ENCODE measurements around the gene TJP1. TPM values are rescaled to one million over a fixed set of nuclear protein-coding genes. Genes with fewer than 3 reads are reported as not detected.
"Not testable (repeated sequence)": the region's sequence is repeated elsewhere in the genome, so short reads cannot be mapped to it uniquely, and the experiment has no call there.

Gene TJP1
- total RNA-seq, 2 donors from 2014 or later: 131 to 145 TPM

DNA sequence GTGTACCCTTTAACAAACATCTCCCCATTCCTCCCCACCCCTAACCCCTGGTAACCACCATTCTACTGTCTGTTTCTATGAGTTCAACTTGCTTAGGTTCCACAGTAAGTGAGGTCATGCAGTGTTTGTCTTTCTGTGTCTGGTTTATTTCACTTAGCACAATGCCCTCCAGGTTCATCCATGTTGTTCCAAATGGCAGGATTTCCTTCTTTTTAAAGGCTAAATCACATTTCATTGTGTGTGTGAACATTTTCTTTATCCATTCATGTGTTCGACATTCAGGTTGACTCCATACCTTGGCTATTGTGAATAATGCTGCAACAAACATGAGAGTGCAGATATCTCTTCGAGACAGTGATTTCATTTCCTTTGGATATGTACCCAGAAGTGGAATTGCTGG lies 62.7 kb downstream of the TJP1 start:
- no peak overlapping the region for H3K27ac Mint-ChIP-seq
- Histone ChIP-seq H3K36me3 (ENCODE audit: control insufficient read depth, insufficient read depth, low read length) (peaks cover 97% of the 10 kb centered on the region), H3K4me1 (ENCODE audit: control insufficient read depth, insufficient read depth, low read length) (no peaks in the 10 kb centered on the region), H3K9me3 (ENCODE audit: control insufficient read depth, low read length) (peaks cover 1% of the 10 kb centered on the region), H3K4me3 (ENCODE audit: low read length) (no peak overlapping the region), H3K9ac (ENCODE audit: extremely low read depth, low read length, poor library complexity, severe bottlenecking) (no peak overlapping the region), H3K27me3 (ENCODE audit: control insufficient read depth, insufficient read depth, low read length, poor library complexity, severe bottlenecking) (no peaks in the 10 kb centered on the region), H3K27ac (ENCODE audit: low read depth, low read length) (no peak overlapping the region)
- no peaks in the 10 kb centered on the region for H3K27me3 Mint-ChIP-seq (ENCODE audit: insufficient read depth)
- H3K36me3 Mint-ChIP-seq (ENCODE audit: low read depth): peaks cover 54% of the 10 kb centered on the region
- no peak overlapping the region for H3K4me3 Mint-ChIP-seq
- TF ChIP-seq, protein P1, sequence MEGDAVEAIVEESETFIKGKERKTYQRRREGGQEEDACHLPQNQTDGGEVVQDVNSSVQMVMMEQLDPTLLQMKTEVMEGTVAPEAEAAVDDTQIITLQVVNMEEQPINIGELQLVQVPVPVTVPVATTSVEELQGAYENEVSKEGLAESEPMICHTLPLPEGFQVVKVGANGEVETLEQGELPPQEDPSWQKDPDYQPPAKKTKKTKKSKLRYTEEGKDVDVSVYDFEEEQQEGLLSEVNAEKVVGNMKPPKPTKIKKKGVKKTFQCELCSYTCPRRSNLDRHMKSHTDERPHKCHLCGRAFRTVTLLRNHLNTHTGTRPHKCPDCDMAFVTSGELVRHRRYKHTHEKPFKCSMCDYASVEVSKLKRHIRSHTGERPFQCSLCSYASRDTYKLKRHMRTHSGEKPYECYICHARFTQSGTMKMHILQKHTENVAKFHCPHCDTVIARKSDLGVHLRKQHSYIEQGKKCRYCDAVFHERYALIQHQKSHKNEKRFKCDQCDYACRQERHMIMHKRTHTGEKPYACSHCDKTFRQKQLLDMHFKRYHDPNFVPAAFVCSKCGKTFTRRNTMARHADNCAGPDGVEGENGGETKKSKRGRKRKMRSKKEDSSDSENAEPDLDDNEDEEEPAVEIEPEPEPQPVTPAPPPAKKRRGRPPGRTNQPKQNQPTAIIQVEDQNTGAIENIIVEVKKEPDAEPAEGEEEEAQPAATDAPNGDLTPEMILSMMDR (conservative IDR thresholded peaks at IDR 0.05): no peak
- H3K9me3 Mint-ChIP-seq: no peaks in the 10 kb centered on the region
- peaks cover 22% of the 10 kb centered on the region for H3K4me1 Mint-ChIP-seq
- 95 to 97% methylated on average over 2 of the region's 2 CpGs for WGBS, 2 experiments (ENCODE audit: insufficient coverage in 1 of 2, insufficient read length in 1 of 2)
- DNase-seq: no peak

DNA sequence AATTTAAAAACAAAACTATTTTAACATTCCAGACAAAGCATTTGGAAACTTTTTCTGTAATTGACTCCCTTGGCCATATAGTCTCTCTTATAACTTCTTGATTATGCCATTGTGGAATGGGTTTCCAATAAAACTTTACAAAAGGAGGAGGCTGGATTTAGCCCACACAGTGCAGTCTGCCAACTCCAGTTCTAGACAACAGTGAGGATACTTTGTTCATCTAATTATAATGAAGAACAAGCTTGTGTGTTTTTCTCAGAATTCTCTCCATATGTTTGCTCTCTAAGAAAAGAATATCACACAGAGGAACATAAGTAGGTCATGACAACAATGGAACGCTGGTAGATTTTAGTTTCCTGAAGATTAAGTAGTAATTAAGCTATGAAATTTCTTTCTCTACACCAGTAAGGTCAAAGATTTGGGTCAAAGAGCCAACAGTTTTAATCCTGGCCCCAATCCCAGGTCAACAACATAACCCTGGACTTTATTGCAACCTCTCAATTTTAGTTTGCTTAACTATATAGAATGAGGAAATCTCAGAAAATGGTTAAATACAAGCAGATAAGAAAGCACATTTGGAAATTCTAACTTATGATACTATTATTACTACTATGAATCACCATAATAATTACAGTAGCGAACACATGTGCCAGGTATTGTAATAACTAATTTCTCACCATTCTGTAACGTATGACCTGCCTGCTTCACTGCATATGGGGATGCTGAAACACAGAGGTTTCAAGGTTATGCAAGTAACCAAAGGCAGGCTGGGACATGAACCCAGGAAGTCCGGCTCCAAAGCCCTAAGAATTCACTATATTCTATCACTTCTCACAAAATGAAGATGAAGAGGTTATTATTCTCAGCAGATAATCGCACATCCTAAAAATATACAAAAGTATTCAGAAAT lies 65.7 kb downstream of the TJP1 start:
- Histone ChIP-seq H3K27me3 (ENCODE audit: control insufficient read depth, insufficient read depth, low read length, poor library complexity, severe bottlenecking) (no peaks in the 10 kb centered on the region), H3K4me3 (ENCODE audit: low read length) (no peak overlapping the region), H3K9me3 (ENCODE audit: control insufficient read depth, low read length) (peaks cover 7% of the 10 kb centered on the region), H3K4me1 (ENCODE audit: control insufficient read depth, insufficient read depth, low read length) (no peaks in the 10 kb centered on the region), H3K9ac (ENCODE audit: extremely low read depth, low read length, poor library complexity, severe bottlenecking) (no peak overlapping the region), H3K36me3 (ENCODE audit: control insufficient read depth, insufficient read depth, low read length) (peaks cover 85% of the 10 kb centered on the region), H3K27ac (ENCODE audit: low read depth, low read length) (no peak overlapping the region)
- H3K4me3 Mint-ChIP-seq: no peak overlapping the region
- peaks cover 17% of the 10 kb centered on the region for H3K4me1 Mint-ChIP-seq
- TF ChIP-seq, protein P1 (conservative IDR thresholded peaks at IDR 0.05): no peak
- H3K36me3 Mint-ChIP-seq (ENCODE audit: low read depth): peaks cover 42% of the 10 kb centered on the region
- peaks cover 6% of the 10 kb centered on the region for H3K9me3 Mint-ChIP-seq
- WGBS, 2 experiments (ENCODE audit: insufficient coverage in 1 of 2, insufficient read length in 1 of 2): 86 to 90% methylated on average over 1 to 4 of the region's 5 CpGs
- no peak for DNase-seq
- H3K27me3 Mint-ChIP-seq (ENCODE audit: insufficient read depth): no peaks in the 10 kb centered on the region
- peak overlapping the region; percentile 37 for H3K27ac Mint-ChIP-seq

DNA sequence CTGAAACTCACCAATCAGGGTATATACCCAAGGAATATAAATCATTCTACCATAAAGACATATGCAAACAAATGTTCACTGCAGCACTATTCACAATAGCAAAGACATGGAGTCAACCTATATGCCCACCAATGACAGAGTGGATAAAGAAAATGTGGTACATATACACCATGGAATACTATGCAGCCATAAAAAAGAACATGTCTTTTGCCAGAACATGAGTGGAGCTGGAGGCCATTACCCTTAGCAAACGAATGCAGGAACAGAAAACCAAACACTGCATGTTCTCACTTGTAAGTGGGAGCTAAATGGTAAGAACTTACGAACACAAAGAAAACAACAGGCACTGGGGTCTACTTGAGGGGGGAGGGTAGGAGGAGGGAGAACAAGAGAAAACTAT lies 68.3 kb downstream of the TJP1 start:
- peaks cover 71% of the 10 kb centered on the region for H3K36me3 ChIP-seq (ENCODE audit: control insufficient read depth, insufficient read depth, low read length)
- not testable (repeated sequence) for H3K9ac ChIP-seq (ENCODE audit: extremely low read depth, low read length, poor library complexity, severe bottlenecking); H3K27ac ChIP-seq (ENCODE audit: low read depth, low read length); H3K4me3 Mint-ChIP-seq; H3K9me3 ChIP-seq (ENCODE audit: control insufficient read depth, low read length); H3K27me3 Mint-ChIP-seq (ENCODE audit: insufficient read depth); DNase-seq; H3K27ac Mint-ChIP-seq; H3K9me3 Mint-ChIP-seq; H3K4me3 ChIP-seq (ENCODE audit: low read length); H3K4me1 ChIP-seq (ENCODE audit: control insufficient read depth, insufficient read depth, low read length); H3K27me3 ChIP-seq (ENCODE audit: control insufficient read depth, insufficient read depth, low read length, poor library complexity, severe bottlenecking)
- WGBS, 2 experiments (ENCODE audit: insufficient coverage in 1 of 2, insufficient read length in 1 of 2): 96 to 100% methylated on average over 2 of the region's 2 CpGs
- H3K36me3 Mint-ChIP-seq (ENCODE audit: low read depth): peaks cover 37% of the 10 kb centered on the region
- peaks cover 20% of the 10 kb centered on the region for H3K4me1 Mint-ChIP-seq
